H9 (cell line): Measurements from ENCODE around the gene PDE8A. TPM values are rescaled to one million over a fixed set of nuclear protein-coding genes. Genes with fewer than 3 reads are reported as not detected.

ENCODE experiments used
- DNase-seq: peaks from one replicate; pipeline ENCODE4 v3.0.0-alpha.2; 2017
- H2AFZ ChIP-seq: one replicate; pipeline ENCODE4 v1.6.1; 2013; ENCODE audit warnings: mild to moderate bottlenecking, low read length, control low read depth, moderate library complexity
- H2AK5ac ChIP-seq: 2 replicates; pipeline ENCODE4 v1.6.1; 2013; ENCODE audit warnings: low read length, control low read depth, mixed read lengths; ENCODE audit not compliant: insufficient read length
- H2BK120ac ChIP-seq: one replicate; pipeline ENCODE4 v1.6.1; 2013; ENCODE audit warnings: low read depth, mild to moderate bottlenecking, low read length, control low read depth, inconsistent platforms; ENCODE audit not compliant: poor library complexity, severe bottlenecking
- H2BK12ac ChIP-seq: 2 replicates; pipeline ENCODE4 v1.6.1; 2013; ENCODE audit warnings: low read length, control low read depth, mixed read lengths, low read depth; ENCODE audit not compliant: insufficient read length
- H2BK15ac ChIP-seq: 2 replicates; pipeline ENCODE4 v1.6.1; 2013; ENCODE audit warnings: low read depth, low read length, control low read depth
- H2BK20ac ChIP-seq: one replicate; pipeline ENCODE4 v1.6.1; 2013; ENCODE audit warnings: low read depth, mild to moderate bottlenecking, low read length, control low read depth, inconsistent platforms; ENCODE audit not compliant: poor library complexity, severe bottlenecking
- H2BK5ac ChIP-seq: 2 replicates; pipeline ENCODE4 v1.6.1; 2013; ENCODE audit warnings: low read length, control low read depth, mixed read lengths; ENCODE audit not compliant: insufficient read length
- H3K14ac ChIP-seq: 2 replicates; pipeline ENCODE4 v1.6.1; 2013; ENCODE audit warnings: low read length, control low read depth; ENCODE audit not compliant: insufficient read depth
- H3K18ac ChIP-seq: 2 replicates; pipeline ENCODE4 v1.6.1; 2013; ENCODE audit warnings: low read depth, mild to moderate bottlenecking, mixed read lengths, low read length, control low read depth; ENCODE audit not compliant: insufficient read length
- H3K23ac ChIP-seq: 2 replicates; pipeline ENCODE4 v1.6.1; 2013; ENCODE audit warnings: low read length, control low read depth, mixed read lengths, low read depth; ENCODE audit not compliant: insufficient read length
- H3K23me2 ChIP-seq: 2 replicates; pipeline ENCODE4 v1.6.1; 2013; ENCODE audit warnings: low read depth, mild to moderate bottlenecking, mixed read lengths, low read length, control low read depth; ENCODE audit not compliant: insufficient read length, poor library complexity, severe bottlenecking
- H3K27ac ChIP-seq: 2 replicates; pipeline ENCODE4 v1.5.1; 2013; ENCODE audit warnings: low read length, control low read depth, mixed read lengths, low read depth; ENCODE audit not compliant: insufficient read length
- H3K27me3 ChIP-seq: 2 replicates; pipeline ENCODE4 v1.6.1; 2013; ENCODE audit warnings: low read length, control low read depth, inconsistent platforms; ENCODE audit not compliant: insufficient read depth
- H3K4ac ChIP-seq: 2 replicates; pipeline ENCODE4 v1.6.1; 2013; ENCODE audit warnings: low read depth, mild to moderate bottlenecking, control low read depth, inconsistent platforms, low read length, moderate library complexity
- H3K4me1 ChIP-seq: 2 replicates; pipeline ENCODE4 v1.6.1; 2013; ENCODE audit warnings: low read length, control low read depth, inconsistent platforms; ENCODE audit not compliant: insufficient read depth
- H3K4me2 ChIP-seq: 2 replicates; pipeline ENCODE4 v1.6.1; 2013; ENCODE audit warnings: low read length, control low read depth, mixed read lengths; ENCODE audit not compliant: insufficient read length, insufficient read depth
- H3K56ac ChIP-seq: 2 replicates; pipeline ENCODE4 v1.6.1; 2013; ENCODE audit warnings: low read depth, mild to moderate bottlenecking, mixed read lengths, low read length, control low read depth; ENCODE audit not compliant: insufficient read length
- H3K79me1 ChIP-seq: 2 replicates; pipeline ENCODE4 v1.6.1; 2013; ENCODE audit warnings: low read depth, mild to moderate bottlenecking, moderate library complexity, low read length, control low read depth, inconsistent platforms; ENCODE audit not compliant: insufficient read depth, poor library complexity, severe bottlenecking
- H3K79me2 ChIP-seq: 2 replicates; pipeline ENCODE4 v1.6.1; 2013; ENCODE audit warnings: low read length, control low read depth, inconsistent platforms; ENCODE audit not compliant: insufficient read depth
- H3K9ac ChIP-seq: 2 replicates; pipeline ENCODE4 v1.6.1; 2013; ENCODE audit warnings: low read length, control low read depth, mixed read lengths; ENCODE audit not compliant: insufficient read length; ENCODE audit errors: extremely low read depth
- H3K9me3 ChIP-seq: one replicate; pipeline ENCODE4 v1.6.1; 2013; ENCODE audit warnings: low read depth, low read length, inconsistent platforms; ENCODE audit not compliant: control insufficient read depth
- H3T11ph ChIP-seq: one replicate; pipeline ENCODE4 v1.6.1; 2013; ENCODE audit warnings: mild to moderate bottlenecking, low read length, control low read depth, inconsistent platforms
- H4K20me1 ChIP-seq: one replicate; pipeline ENCODE4 v1.6.1; 2013; ENCODE audit not compliant: control insufficient read depth, insufficient read length, insufficient read depth
- H4K5ac ChIP-seq: 2 replicates; pipeline ENCODE4 v1.6.1; 2013; ENCODE audit warnings: low read depth, mild to moderate bottlenecking, mixed read lengths, low read length, control low read depth; ENCODE audit not compliant: insufficient read length
- H4K8ac ChIP-seq: replicated peaks from 2 replicates; pipeline ENCODE4 v1.6.1; 2013; ENCODE audit warnings: low read length, control low read depth, mixed read lengths, low read depth; ENCODE audit not compliant: insufficient read length
- H4K91ac ChIP-seq: 2 replicates; pipeline ENCODE4 v1.6.1; 2013; ENCODE audit warnings: low read depth, mild to moderate bottlenecking, moderate library complexity, mixed read lengths, low read length, control low read depth; ENCODE audit not compliant: insufficient read length
- H3K27ac Mint-ChIP-seq, 3 experiments: 2 replicates in 2 of 3; 3 replicates in 1 of 3; pipeline ENCODE4 v1.8.0; 2020 to 2021; ENCODE audit warnings: mixed read lengths in 3 of 3, mild to moderate bottlenecking in 1 of 3, moderate library complexity in 1 of 3
- H3K27me3 Mint-ChIP-seq: 2 replicates; pipeline ENCODE4 v1.8.0; 2021; ENCODE audit warnings: low read depth, mild to moderate bottlenecking, moderate library complexity, mixed read lengths
- H3K36me3 Mint-ChIP-seq, 3 experiments: 2 replicates in 2 of 3; 3 replicates in 1 of 3; pipeline ENCODE4 v1.8.0; 2020 to 2021; ENCODE audit warnings: low read depth in 3 of 3, mixed read lengths in 3 of 3; ENCODE audit not compliant: insufficient read depth in 1 of 3
- H3K4me1 Mint-ChIP-seq, 2 experiments: 2 replicates each; pipeline ENCODE4 v1.8.0; 2020; ENCODE audit warnings: mixed read lengths in 2 of 2
- H3K4me3 Mint-ChIP-seq, 2 experiments: 2 replicates in 1 of 2; 3 replicates in 1 of 2; pipeline ENCODE4 v1.8.0; 2020 to 2021; ENCODE audit warnings: mild to moderate bottlenecking in 2 of 2, mixed read lengths in 2 of 2, moderate library complexity in 1 of 2
- H3K9me3 Mint-ChIP-seq, 2 experiments: 2 replicates in 1 of 2; 3 replicates in 1 of 2; pipeline ENCODE4 v1.8.0; 2020; ENCODE audit warnings: mild to moderate bottlenecking in 2 of 2, mixed read lengths in 2 of 2, moderate library complexity in 1 of 2
- CTCF ChIP-seq: fragments of 200-600 bp; sonication (generic); conservative IDR thresholded peaks from 3 replicates; pipeline ENCODE4 v1.8.0; 2021; ENCODE audit warnings: antibody characterized with exemption, mild to moderate bottlenecking
- WGBS: extraction: QIAGEN DNeasy Blood & Tissue Kit; methylation state at CpG from one replicate; pipeline ENCODE4 v1.1.7; 2013; ENCODE audit warnings: missing lambda C conversion rate, low lambda C conversion rate, mixed read lengths; ENCODE audit not compliant: insufficient read length; ENCODE audit errors: extremely low coverage; 5-methylcytosine and 5-hydroxymethylcytosine counted together
- total RNA-seq: library from RNA; stranded (reverse); gene quantifications from 2 replicates; pipeline ENCODE4 v1.2.1, GENCODE V29; 2021

The PDE8A gene
- total RNA-seq, 1 experiment from 2014 or later = 9.3 TPM

GRCh38 chr15:85048430-85048829, 66.8 kb downstream of the PDE8A start:
- no CpG with 5 or more reads among the region's 6 CpGs for WGBS
- H3K36me3 Mint-ChIP-seq = no peaks in the 10 kb centered on the region; a peak in 1 of 7 replicates
- Histone ChIP-seq H4K5ac (no peak overlapping the region), H2BK120ac (no peak overlapping the region), H3K4me1 (no peaks in the 10 kb centered on the region; the same call in 1 of the 2 replicates), H3K9me3 (no peaks in the 10 kb centered on the region), H3K18ac (no peak overlapping the region), H2BK15ac (no peak overlapping the region), H2BK20ac (no peak overlapping the region), H2AFZ (no peak overlapping the region), H3K4me2 (no peak overlapping the region), H3K79me2 (no peaks in the 10 kb centered on the region), H2BK5ac (no peak overlapping the region), H3K23ac (no peak overlapping the region), H3K9ac (no peak overlapping the region), H3K56ac (no peak overlapping the region), H3K4ac (no peak overlapping the region), H3T11ph (no peak overlapping the region), H3K27me3 (no peaks in the 10 kb centered on the region), H4K8ac (no peak overlapping the region), H3K23me2 (no peaks in the 10 kb centered on the region), H2BK12ac (no peak overlapping the region), H3K79me1 (no peaks in the 10 kb centered on the region), H4K20me1 (no peaks in the 10 kb centered on the region), H3K14ac (no peak overlapping the region), H3K27ac (no peak overlapping the region), H2AK5ac (no peak overlapping the region), H4K91ac (no peak overlapping the region)
- peaks cover 0 to 3% of the 10 kb centered on the region in 2 experiments; a peak in 1 of 5 replicates for H3K9me3 Mint-ChIP-seq
- H3K27ac Mint-ChIP-seq = no peak overlapping the region
- H3K4me3 Mint-ChIP-seq = no peak overlapping the region
- peaks cover 0 to 6% of the 10 kb centered on the region in 2 experiments; a peak in 1 of 4 replicates for H3K4me1 Mint-ChIP-seq
- no peak for DNase-seq
- no peak for TF ChIP-seq CTCF
- no peaks in the 10 kb centered on the region for H3K27me3 Mint-ChIP-seq
